GM13976 (cell line): Measurements from ENCODE around the gene BLID.

Experiments
- DNase-seq: peaks from one replicate; pipeline ENCODE4 v3.0.0; 2012; ENCODE audit warnings: low spot score
- in situ Hi-C: fragments of 300-500 bp; cut with MboI; formaldehyde crosslinking; loops from one replicate; pipeline ENCODE4 v1.12.0; 2022; ENCODE audit warnings: low sequenced_read_pairs, mixed read lengths, inconsistent platforms; ENCODE audit not compliant: unreplicated experiment
- TF ChIP-seq, protein P1 (sequence below): IDR thresholded peaks from 2 replicates; pipeline ENCODE4 v1.5.1; 2012; ENCODE audit warnings: borderline replicate concordance, mild to moderate bottlenecking; ENCODE audit not compliant: insufficient read depth; ENCODE audit errors: extremely low read depth, missing control alignments, control extremely low read depth

BLID gene

GRCh38 chr11:122116591-122116990, 576 bp upstream of the BLID start:
- no peak for DNase-seq
- TF ChIP-seq, protein P1, sequence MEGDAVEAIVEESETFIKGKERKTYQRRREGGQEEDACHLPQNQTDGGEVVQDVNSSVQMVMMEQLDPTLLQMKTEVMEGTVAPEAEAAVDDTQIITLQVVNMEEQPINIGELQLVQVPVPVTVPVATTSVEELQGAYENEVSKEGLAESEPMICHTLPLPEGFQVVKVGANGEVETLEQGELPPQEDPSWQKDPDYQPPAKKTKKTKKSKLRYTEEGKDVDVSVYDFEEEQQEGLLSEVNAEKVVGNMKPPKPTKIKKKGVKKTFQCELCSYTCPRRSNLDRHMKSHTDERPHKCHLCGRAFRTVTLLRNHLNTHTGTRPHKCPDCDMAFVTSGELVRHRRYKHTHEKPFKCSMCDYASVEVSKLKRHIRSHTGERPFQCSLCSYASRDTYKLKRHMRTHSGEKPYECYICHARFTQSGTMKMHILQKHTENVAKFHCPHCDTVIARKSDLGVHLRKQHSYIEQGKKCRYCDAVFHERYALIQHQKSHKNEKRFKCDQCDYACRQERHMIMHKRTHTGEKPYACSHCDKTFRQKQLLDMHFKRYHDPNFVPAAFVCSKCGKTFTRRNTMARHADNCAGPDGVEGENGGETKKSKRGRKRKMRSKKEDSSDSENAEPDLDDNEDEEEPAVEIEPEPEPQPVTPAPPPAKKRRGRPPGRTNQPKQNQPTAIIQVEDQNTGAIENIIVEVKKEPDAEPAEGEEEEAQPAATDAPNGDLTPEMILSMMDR, result no peak
- in situ Hi-C loops, result no loop called here

- DNase-seq, result no peak
- TF ChIP-seq, protein P1, result no peak
- in situ Hi-C loops, result no loop called here
These were observed 1.0 kb downstream of the BLID start for GRCh38 chr11:122114976-122115375.

GRCh38 chr11:122113836-122114825, 1.9 kb downstream of the BLID start:
- in situ Hi-C loops, result no loop called here
- TF ChIP-seq, protein P1, result no peak
- DNase-seq, result no peak

DNA sequence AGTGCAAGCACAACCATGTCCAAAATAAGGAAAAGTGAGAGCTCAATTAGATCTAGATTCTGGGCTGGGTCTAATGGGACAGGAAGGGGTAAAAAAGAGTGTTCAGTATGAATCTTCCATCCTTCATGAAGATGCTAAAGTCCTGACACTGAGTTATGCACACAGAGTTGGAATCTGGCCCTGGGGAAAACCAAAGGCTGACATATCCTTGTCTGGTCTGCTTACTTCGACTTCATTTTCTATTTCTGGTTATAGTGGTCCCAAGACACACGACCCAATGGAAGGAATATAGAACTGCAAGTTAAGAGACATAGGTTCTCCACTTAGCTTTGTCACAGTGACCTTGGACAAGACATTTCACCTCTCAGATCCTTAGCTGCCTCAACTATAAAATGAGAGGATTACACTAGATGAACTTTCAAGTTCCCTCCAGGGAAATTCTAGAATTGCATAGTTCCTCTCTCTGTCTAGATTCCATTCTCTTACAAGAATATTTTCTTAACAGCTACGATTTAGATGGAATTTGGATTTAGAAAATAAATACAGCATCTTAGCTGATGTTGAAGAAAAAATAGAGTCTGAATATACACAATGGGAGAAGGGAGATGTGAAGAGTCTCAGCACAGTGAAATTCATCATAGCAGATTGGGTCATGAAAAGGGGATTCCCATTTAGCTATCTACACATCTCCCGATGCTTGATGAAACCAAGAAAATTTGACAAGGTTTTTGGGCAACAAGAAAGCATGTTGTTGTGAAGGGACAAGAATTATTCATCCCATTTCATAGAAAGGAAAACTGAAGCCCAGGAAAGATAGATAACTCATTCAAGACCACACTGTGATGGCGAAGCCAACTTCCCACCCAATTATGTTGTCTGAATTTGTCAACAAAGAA, 3.3 kb downstream of the BLID start:
- TF ChIP-seq, protein P1, result no peak
- in situ Hi-C loops, result no loop called here
- no peak for DNase-seq

DNA sequence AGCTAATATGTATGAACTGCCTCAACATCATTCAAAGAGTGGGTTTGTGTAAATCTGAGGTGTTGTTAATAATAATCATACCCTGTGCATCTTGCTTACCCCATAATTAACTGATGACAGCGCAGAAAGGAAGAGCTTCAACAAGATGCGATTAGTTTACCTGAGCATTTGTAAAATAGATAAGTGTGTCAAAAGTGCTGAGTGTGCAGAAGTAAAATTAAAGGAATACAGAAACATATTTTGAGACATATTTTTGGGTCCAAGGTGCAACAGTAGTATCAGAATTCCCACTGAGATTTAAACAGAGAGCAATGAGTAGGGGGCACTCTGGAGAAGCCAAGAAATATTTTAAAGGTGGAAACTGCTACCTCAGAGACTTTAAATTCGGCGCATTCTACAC, 6.1 kb downstream of the BLID start:
- in situ Hi-C loops, result no loop called here
- TF ChIP-seq, protein P1, result no peak
- DNase-seq, result no peak

GRCh38 chr11:122108828-122109227, 7.2 kb downstream of the BLID start:
- TF ChIP-seq, protein P1, result no peak
- no peak for DNase-seq
- in situ Hi-C loops, result no loop called here
